ENCODE measurements around the gene LDLRAD4.
"Not testable (repeated sequence)": the region's sequence is repeated elsewhere in the genome, so short reads cannot be mapped to it uniquely, and the experiment has no call there.

LDLRAD4 gene

GRCh38 chr18:13476312-13476711, 257.8 kb downstream of the LDLRAD4 start:
- H3K4me1 ChIP-seq (ENCODE audit: control insufficient read depth in 1 of 2, insufficient read depth in 2 of 2, low read length in 2 of 2); H3K36me3 ChIP-seq (ENCODE audit: control insufficient read depth in 1 of 2, insufficient read depth in 2 of 2, low read length in 2 of 2): not testable (repeated sequence)

GRCh38 chr18:13477147-13477683, 258.7 kb downstream of the LDLRAD4 start:
- peaks cover 0 to 4% of the 10 kb centered on the region in 2 donors for H3K4me1 ChIP-seq (ENCODE audit: control insufficient read depth in 1 of 2, insufficient read depth in 2 of 2, low read length in 2 of 2)
- H3K27ac ChIP-seq (ENCODE audit: low read depth, low read length) = no peak overlapping the region
- H3K4me3 ChIP-seq (ENCODE audit: low read depth in 1 of 2, low read length in 2 of 2) = no peak overlapping the region
- no peaks in the 10 kb centered on the region for H3K27me3 ChIP-seq (ENCODE audit: control insufficient read depth in 1 of 2, insufficient read depth in 2 of 2, low read length in 2 of 2)
- H3K36me3 ChIP-seq (ENCODE audit: control insufficient read depth in 1 of 2, insufficient read depth in 2 of 2, low read length in 2 of 2) = peaks cover 0 to 4% of the 10 kb centered on the region in 2 donors
- H3K9ac ChIP-seq (ENCODE audit: low read depth in 1 of 2, low read length in 2 of 2) = no peak overlapping the region
- no peaks in the 10 kb centered on the region for H3K9me3 ChIP-seq (ENCODE audit: control insufficient read depth in 1 of 2, low read length in 2 of 2)

More at GRCh38 chr18:13476312-13476711, 257.8 kb downstream of the LDLRAD4 start:
- not testable (repeated sequence) for H3K9me3 ChIP-seq (ENCODE audit: control insufficient read depth in 1 of 2, low read length in 2 of 2); H3K27me3 ChIP-seq (ENCODE audit: control insufficient read depth in 1 of 2, insufficient read depth in 2 of 2, low read length in 2 of 2); H3K9ac ChIP-seq (ENCODE audit: low read depth in 1 of 2, low read length in 2 of 2); H3K4me3 ChIP-seq (ENCODE audit: low read depth in 1 of 2, low read length in 2 of 2); H3K27ac ChIP-seq (ENCODE audit: low read depth, low read length)

- H3K4me1 ChIP-seq (ENCODE audit: control insufficient read depth in 1 of 2, insufficient read depth in 2 of 2, low read length in 2 of 2) = no peaks in the 10 kb centered on the region
- no peaks in the 10 kb centered on the region for H3K9me3 ChIP-seq (ENCODE audit: control insufficient read depth in 1 of 2, low read length in 2 of 2)
- H3K36me3 ChIP-seq (ENCODE audit: control insufficient read depth in 1 of 2, insufficient read depth in 2 of 2, low read length in 2 of 2) = no peaks in the 10 kb centered on the region
- H3K9ac ChIP-seq (ENCODE audit: low read depth in 1 of 2, low read length in 2 of 2) = no peak overlapping the region
- no peak overlapping the region for H3K4me3 ChIP-seq (ENCODE audit: low read depth in 1 of 2, low read length in 2 of 2)
- no peak overlapping the region for H3K27ac ChIP-seq (ENCODE audit: low read depth, low read length)
- no peaks in the 10 kb centered on the region for H3K27me3 ChIP-seq (ENCODE audit: control insufficient read depth in 1 of 2, insufficient read depth in 2 of 2, low read length in 2 of 2)
Observed at GRCh38 chr18:13480571-13481255, 262.2 kb downstream of the LDLRAD4 start.

GRCh38 chr18:13481331-13481730, 262.8 kb downstream of the LDLRAD4 start:
- H3K4me1 ChIP-seq (ENCODE audit: control insufficient read depth in 1 of 2, insufficient read depth in 2 of 2, low read length in 2 of 2) = no peaks in the 10 kb centered on the region

GRCh38 chr18:13481820-13482617, 263.5 kb downstream of the LDLRAD4 start:
- no peaks in the 10 kb centered on the region for H3K9me3 ChIP-seq (ENCODE audit: control insufficient read depth in 1 of 2, low read length in 2 of 2)
- no peaks in the 10 kb centered on the region for H3K27me3 ChIP-seq (ENCODE audit: control insufficient read depth in 1 of 2, insufficient read depth in 2 of 2, low read length in 2 of 2)
- H3K9ac ChIP-seq (ENCODE audit: low read depth in 1 of 2, low read length in 2 of 2) = no peak overlapping the region
- no peaks in the 10 kb centered on the region for H3K4me1 ChIP-seq (ENCODE audit: control insufficient read depth in 1 of 2, insufficient read depth in 2 of 2, low read length in 2 of 2)
- H3K4me3 ChIP-seq (ENCODE audit: low read depth in 1 of 2, low read length in 2 of 2) = no peak overlapping the region
- no peak overlapping the region for H3K27ac ChIP-seq (ENCODE audit: low read depth, low read length)
- H3K36me3 ChIP-seq (ENCODE audit: control insufficient read depth in 1 of 2, insufficient read depth in 2 of 2, low read length in 2 of 2) = no peaks in the 10 kb centered on the region

More at GRCh38 chr18:13481331-13481730, 262.8 kb downstream of the LDLRAD4 start:
- no peak overlapping the region for H3K27ac ChIP-seq (ENCODE audit: low read depth, low read length)
- H3K4me3 ChIP-seq (ENCODE audit: low read depth in 1 of 2, low read length in 2 of 2) = no peak overlapping the region
- no peak overlapping the region for H3K9ac ChIP-seq (ENCODE audit: low read depth in 1 of 2, low read length in 2 of 2)
- no peaks in the 10 kb centered on the region for H3K9me3 ChIP-seq (ENCODE audit: control insufficient read depth in 1 of 2, low read length in 2 of 2)
- H3K27me3 ChIP-seq (ENCODE audit: control insufficient read depth in 1 of 2, insufficient read depth in 2 of 2, low read length in 2 of 2) = no peaks in the 10 kb centered on the region
- H3K36me3 ChIP-seq (ENCODE audit: control insufficient read depth in 1 of 2, insufficient read depth in 2 of 2, low read length in 2 of 2) = no peaks in the 10 kb centered on the region

- Histone ChIP-seq H3K27ac (ENCODE audit: low read depth, low read length) (no peak overlapping the region), H3K9me3 (ENCODE audit: control insufficient read depth in 1 of 2, low read length in 2 of 2) (no peaks in the 10 kb centered on the region), H3K9ac (ENCODE audit: low read depth in 1 of 2, low read length in 2 of 2) (no peak overlapping the region), H3K27me3 (ENCODE audit: control insufficient read depth in 1 of 2, insufficient read depth in 2 of 2, low read length in 2 of 2) (no peaks in the 10 kb centered on the region), H3K36me3 (ENCODE audit: control insufficient read depth in 1 of 2, insufficient read depth in 2 of 2, low read length in 2 of 2) (no peaks in the 10 kb centered on the region), H3K4me1 (ENCODE audit: control insufficient read depth in 1 of 2, insufficient read depth in 2 of 2, low read length in 2 of 2) (no peaks in the 10 kb centered on the region), H3K4me3 (ENCODE audit: low read depth in 1 of 2, low read length in 2 of 2) (no peak overlapping the region)
Observed at GRCh38 chr18:13482618-13482945, 264.0 kb downstream of the LDLRAD4 start.

GRCh38 chr18:13483316-13484270, 265.0 kb downstream of the LDLRAD4 start:
- no peak overlapping the region for H3K27ac ChIP-seq (ENCODE audit: low read depth, low read length)
- no peaks in the 10 kb centered on the region for H3K27me3 ChIP-seq (ENCODE audit: control insufficient read depth in 1 of 2, insufficient read depth in 2 of 2, low read length in 2 of 2)
- no peak overlapping the region for H3K4me3 ChIP-seq (ENCODE audit: low read depth in 1 of 2, low read length in 2 of 2)
- H3K9ac ChIP-seq (ENCODE audit: low read depth in 1 of 2, low read length in 2 of 2) = no peak overlapping the region
- no peaks in the 10 kb centered on the region for H3K9me3 ChIP-seq (ENCODE audit: control insufficient read depth in 1 of 2, low read length in 2 of 2)
- no peaks in the 10 kb centered on the region for H3K36me3 ChIP-seq (ENCODE audit: control insufficient read depth in 1 of 2, insufficient read depth in 2 of 2, low read length in 2 of 2)
- H3K4me1 ChIP-seq (ENCODE audit: control insufficient read depth in 1 of 2, insufficient read depth in 2 of 2, low read length in 2 of 2) = no peaks in the 10 kb centered on the region

GRCh38 chr18:13485182-13485581, 266.6 kb downstream of the LDLRAD4 start:
- no peaks in the 10 kb centered on the region for H3K9me3 ChIP-seq (ENCODE audit: control insufficient read depth in 1 of 2, low read length in 2 of 2)
- H3K27me3 ChIP-seq (ENCODE audit: control insufficient read depth in 1 of 2, insufficient read depth in 2 of 2, low read length in 2 of 2) = no peaks in the 10 kb centered on the region
- H3K9ac ChIP-seq (ENCODE audit: low read depth in 1 of 2, low read length in 2 of 2) = no peak overlapping the region
- no peaks in the 10 kb centered on the region for H3K36me3 ChIP-seq (ENCODE audit: control insufficient read depth in 1 of 2, insufficient read depth in 2 of 2, low read length in 2 of 2)
- H3K4me3 ChIP-seq (ENCODE audit: low read depth in 1 of 2, low read length in 2 of 2) = no peak overlapping the region
- no peak overlapping the region for H3K27ac ChIP-seq (ENCODE audit: low read depth, low read length)
- H3K4me1 ChIP-seq (ENCODE audit: control insufficient read depth in 1 of 2, insufficient read depth in 2 of 2, low read length in 2 of 2) = no peaks in the 10 kb centered on the region

GRCh38 chr18:13485604-13486003, 267.0 kb downstream of the LDLRAD4 start:
- no peaks in the 10 kb centered on the region for H3K9me3 ChIP-seq (ENCODE audit: control insufficient read depth in 1 of 2, low read length in 2 of 2)
- H3K4me1 ChIP-seq (ENCODE audit: control insufficient read depth in 1 of 2, insufficient read depth in 2 of 2, low read length in 2 of 2) = no peaks in the 10 kb centered on the region
- H3K27ac ChIP-seq (ENCODE audit: low read depth, low read length) = no peak overlapping the region
- no peak overlapping the region for H3K4me3 ChIP-seq (ENCODE audit: low read depth in 1 of 2, low read length in 2 of 2)
- no peaks in the 10 kb centered on the region for H3K36me3 ChIP-seq (ENCODE audit: control insufficient read depth in 1 of 2, insufficient read depth in 2 of 2, low read length in 2 of 2)
- H3K27me3 ChIP-seq (ENCODE audit: control insufficient read depth in 1 of 2, insufficient read depth in 2 of 2, low read length in 2 of 2) = no peaks in the 10 kb centered on the region
- no peak overlapping the region for H3K9ac ChIP-seq (ENCODE audit: low read depth in 1 of 2, low read length in 2 of 2)

Measured in duodenal mucosa (tissue), 2 donors.